HG03108 (cell line): ENCODE results near the gene RASGEF1B.

Source experiments
- ATAC-seq: cut with Tn5 transposase; IDR thresholded peaks from one replicate; pipeline ENCODE4 v1.9.1; 2021; ENCODE audit warnings: moderate library complexity; ENCODE audit not compliant: unreplicated experiment

Gene RASGEF1B

DNA sequence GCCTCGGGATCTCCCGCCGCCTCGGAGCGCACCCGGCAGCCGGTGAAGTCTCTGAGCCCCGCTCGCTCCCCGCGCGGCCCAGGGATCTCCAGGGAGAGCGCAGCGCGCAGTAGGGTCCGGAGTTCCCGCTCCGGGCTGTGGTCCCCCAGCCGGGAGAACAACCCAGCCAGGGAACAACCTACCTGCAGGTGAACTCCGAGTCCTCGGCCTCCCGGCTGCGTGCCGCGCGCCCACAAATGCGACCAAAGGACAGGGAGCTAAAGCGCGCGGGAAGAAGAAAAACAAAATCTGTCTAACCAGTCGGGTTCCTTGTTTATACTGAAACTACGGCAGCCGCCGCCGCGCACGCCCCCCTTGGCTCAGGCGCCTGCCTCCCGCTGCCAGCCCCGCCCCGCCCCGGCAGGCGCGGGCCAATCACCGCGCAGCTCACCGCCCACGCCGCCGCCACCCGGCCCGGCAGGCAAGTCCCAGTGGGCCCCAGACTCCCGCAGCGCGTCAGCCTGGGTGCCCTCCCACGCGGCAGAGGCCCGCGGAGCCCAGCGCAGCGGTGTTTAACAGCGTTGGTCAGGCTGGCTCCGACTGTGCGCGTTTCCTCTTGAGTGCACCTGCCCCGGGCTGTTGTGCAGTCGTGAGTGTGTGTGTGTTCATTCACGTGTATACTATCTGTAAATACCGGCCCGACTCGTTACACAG, at the start of gene RASGEF1B:
Gene RASGEF1B (minus strand): TSS at position 320 of the 693 bp plus-strand sequence. CDS start 12,399 bp downstream, outside the sequence.
- ATAC-seq: peak; percentile 94

DNA sequence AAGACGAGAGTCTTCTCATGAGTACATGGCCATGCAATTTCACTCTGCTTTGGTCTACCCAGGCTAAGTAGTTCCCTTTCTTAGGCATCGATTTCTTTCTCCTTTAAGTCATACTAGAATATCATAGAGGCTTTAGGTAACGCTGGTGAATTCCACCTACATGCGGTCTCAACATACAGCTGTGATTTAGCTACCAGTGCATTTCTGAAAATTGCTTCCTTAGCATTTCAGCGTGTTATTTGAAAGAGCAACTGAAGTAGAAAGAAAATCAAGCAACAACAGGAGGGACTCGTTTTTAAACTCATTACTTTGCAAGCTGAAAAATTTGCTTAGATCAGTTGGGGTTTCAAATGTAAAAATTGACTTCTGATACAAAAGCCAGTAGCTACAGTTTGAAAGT, 48.1 kb upstream of the RASGEF1B start:
- ATAC-seq: no peak

DNA sequence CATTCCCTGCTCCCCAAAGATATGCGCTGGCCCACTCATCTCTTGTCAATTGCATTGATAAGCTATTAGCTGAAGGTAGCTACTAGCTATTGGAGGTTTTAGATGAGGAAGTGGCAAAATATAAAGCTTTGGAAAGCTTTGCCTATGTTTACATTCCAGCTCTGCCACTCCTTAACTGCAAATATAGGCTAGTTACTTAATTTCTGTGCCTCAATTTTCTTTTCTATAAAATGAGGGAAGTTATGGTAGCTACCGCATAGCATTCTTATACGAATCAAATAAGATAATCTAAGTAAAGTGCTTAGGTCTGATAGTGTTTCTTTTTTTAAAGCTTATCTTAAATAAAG, 47.7 kb upstream of the RASGEF1B start:
- no peak for ATAC-seq

DNA sequence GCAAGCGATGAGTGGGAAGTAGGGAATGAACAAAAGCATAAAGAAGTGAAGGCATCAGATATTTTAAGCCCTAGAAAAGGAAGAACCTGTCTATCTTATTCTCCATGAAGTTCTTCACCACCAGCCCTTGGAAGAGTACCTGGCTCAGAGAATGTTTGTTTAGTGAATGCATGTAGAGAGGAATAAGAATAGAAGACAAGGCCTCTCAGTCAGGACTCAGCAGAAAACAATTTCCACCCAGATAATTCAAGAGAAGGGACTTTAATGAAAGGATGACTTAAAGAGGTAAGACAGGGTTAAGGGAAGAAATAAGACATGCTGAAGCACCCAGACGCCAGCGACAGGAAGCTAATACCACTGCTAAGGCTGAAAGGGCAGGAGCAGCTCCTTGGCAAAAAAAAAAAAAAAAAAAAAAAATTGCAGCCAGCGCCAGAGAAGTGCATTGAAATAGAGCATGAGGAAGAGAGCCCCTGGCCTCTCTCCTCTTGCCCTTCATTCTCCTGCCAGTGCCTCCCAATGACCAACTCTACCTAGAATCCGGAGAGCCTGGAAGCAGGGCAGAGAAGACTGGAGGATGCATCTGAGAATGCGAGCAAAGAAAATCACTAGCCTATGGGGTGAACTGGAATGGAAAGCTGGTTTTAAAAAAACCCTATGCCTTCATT, 47.2 kb upstream of the RASGEF1B start:
- ATAC-seq: no peak

DNA sequence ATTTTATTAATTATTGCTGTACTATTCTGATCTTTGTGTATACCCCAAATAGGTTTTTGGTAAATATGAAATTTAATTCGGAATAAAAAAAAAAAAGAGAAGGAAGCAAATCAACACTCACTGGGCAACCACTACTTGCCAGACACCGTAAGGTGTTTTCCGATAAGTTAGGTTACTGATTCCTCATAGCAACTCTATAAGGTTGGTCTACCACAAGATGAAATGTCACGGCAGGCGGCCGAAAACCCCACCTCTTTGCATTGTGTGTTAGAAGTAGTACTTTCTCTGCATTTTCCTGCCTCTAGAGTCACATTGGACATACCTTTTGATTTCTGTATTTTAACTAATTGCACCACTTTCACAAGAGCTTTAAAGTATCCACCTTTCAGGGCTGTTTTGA, 44.5 kb upstream of the RASGEF1B start:
- ATAC-seq: no peak

DNA sequence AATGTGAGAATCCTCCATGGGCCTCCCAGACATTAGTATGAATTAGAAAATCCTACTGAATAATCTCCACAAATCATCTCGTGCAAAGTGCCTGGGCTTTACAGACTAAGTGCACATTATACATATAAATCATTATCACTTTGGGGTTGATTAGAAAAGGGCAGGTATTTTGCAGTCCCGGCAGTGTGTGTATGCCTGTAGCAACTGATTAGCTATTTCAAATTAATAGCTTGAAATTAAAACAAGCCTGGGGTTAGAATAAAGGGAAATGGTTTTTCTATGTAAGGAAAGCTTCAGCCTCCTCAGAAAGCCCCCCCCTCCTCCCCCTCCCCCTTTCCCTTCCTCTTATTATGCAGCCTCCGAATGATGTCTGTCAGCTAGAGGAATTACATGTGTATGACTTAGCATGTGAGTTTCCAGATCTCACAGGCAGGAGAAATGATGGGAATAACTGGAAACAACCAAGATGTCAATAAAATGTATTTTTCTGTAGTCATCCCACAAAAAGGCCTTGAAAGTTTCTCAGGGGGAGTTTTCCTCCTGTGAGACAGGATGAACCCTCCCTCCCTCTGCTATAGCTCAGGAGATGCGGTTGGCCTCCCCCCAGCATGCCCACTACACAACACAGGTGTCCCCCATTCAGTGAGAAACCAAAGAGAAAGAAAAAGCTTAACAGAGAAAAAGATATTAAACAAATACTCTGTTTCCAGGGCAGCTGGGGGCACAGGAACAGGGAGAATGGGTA, 41.2 kb upstream of the RASGEF1B start:
- ATAC-seq: no peak

DNA sequence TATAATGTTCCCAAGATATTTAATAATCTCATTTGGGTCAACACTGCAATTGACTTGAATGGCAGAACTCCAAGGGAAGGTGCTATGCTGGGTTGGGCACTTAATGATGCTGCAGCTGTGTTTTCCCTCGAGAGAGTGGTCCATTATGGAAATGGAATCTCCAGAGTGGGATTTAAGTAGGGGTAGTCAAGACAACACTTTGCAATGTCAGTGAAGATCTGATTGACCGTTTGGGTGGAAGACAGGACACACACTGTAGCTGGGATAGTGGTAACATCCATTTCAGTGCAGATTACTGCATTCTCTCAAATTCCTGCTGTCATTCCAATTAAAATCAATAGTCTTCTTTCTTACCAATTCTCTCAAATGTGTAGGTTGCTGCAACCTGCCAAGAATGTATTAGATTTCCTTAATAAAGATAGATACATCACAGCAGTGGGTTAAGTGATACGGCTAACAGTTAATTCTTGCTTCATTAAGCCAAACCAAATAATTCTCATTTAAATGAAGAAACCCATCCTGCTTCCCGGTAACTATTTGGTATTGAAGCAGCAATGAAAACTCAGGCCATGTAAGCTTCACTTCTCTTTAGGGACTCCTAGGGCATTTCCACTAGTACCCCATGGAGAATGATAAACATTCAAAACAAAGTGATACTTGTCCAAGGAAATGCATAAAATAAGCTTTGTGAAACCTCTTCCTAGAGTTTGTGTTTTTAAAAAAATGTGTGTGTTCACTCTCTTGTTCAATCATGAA, 40.5 kb upstream of the RASGEF1B start:
- ATAC-seq: no peak

DNA sequence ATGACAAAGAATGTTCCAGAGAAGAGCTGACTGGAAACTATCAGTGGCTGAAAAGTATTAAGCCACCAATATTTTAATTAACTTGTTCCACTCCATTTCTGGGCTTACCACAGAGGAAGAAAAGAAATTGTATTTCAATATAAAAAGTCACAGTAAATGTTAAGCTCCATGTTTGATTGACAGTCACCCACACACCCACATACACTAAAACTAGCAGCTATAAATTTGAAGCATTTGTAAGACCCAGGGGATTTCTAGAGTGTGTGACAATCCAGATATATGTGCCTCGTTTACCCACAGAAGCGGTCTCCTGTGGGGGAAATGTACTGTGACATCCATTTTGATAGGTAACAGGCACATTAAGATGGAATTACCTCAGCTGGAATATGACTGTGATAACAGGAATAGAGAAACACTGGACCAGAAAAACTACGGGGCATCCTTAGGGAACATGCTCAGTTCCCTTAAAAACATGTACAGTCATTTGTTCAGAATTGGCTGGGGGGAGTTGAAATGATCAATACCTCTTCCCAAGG, 39.0 kb upstream of the RASGEF1B start:
- no peak for ATAC-seq

DNA sequence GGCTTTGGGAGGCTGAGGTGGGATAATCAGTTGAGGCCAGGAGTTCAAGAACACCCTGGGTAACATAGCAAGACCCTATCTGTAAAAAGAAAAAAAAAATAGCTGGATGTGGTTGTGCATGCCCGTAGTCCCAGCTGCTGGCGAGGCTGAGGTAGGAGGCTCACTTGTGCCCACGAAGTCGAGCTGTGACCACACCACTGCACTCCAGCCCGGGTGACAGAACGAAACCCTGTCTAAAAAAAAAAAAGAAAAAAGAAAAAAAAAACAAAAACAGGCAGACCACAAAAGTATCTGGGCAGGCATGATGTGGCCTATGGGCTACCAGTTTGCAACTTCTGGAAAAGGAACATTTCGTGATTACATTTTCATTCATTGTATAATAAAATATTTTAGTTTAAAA, 38.1 kb upstream of the RASGEF1B start:
- no peak for ATAC-seq

DNA sequence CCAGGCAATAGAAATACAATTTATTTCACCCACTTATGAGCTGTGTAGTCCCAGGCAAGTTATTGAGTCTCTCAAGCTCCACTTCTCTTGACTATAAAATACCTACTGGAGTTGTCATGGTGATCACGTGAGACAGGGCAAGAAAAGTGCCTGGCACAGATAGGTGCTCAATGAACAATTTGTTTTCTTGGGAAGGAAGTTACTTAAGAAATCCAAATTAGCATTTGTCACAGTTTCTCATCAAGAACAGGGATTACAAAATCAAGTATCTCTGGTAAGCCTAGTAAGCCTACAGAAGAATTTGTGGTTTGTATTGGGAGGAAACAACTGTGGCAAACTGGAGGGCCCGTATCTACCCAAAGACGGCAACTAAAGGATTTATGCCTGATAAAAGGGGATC, 37.5 kb upstream of the RASGEF1B start:
- ATAC-seq: no peak

DNA sequence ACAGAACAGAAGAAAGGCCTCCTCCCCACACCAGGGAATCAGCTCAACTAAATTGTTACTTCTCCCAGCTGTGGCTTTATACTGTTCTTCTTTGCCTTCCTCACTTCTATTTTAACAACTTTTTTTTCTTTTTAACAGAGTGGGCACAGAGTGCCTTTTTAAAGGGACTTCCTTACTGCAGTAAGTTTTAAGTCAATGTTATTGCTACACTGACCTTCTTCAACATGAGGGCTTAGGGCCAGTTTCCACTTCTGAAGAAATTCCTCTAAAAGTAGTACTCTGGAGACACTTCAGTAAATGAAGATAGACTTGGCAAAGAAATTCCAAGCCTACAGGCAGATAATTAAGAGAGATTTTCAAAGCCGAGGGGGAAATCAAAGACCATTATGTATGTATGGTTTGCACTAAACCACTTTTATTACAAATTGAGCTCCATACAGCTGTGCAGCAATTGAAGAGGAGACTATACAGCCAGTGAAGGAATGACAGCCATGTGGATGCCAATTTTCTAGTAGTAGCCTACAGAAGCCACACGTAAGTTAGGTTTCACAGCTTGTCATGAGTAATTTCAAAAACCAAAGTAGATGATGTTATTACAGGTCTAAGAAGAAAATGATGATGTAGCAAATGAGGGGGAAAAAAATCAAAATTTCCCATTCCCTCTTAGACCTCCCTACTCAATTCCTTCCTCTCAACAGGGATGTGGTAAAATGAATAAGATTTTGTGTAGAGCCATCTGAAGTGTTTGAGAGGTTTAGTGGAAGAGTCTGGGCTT, 36.9 kb upstream of the RASGEF1B start:
- no peak for ATAC-seq

DNA sequence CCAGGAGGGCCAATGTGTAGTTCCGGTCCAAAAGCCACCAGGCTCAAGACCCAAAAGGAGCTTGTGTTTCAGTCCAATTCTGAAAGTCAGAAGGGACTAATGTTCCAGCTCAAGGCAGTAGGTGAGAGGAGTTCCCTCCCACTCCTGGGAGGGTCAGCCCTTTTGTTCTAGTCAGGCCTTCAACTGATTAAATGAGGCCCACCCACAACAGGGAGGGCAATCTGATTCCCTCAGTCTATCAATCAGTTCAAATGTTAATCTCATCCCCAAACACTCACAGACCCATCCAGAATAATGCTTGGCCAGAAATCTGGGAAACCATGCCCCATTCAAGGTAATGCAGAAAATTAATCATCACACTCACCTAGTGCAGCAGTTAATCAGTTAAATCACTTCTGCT, 35.8 kb upstream of the RASGEF1B start:
- no peak for ATAC-seq

DNA sequence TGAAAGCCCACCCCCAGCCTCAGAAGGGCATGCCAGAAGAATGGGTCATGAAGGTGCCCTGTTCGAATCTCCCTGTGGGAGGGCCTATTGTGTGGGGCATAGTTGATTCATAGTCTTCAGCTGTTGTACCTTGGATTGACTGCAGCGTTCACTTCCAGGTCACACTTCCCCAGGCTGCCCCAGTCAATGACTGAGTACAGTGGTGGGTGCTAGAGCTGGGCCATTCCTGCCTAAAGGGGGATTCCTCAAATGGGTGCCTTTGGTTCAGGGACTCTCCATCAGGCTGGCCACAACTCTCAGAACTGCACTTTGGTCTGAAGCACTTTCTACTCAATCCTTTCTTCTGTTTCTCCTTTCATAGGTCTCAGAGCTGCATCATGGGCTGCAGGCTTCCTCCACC, 35.0 kb upstream of the RASGEF1B start:
- ATAC-seq: peak; percentile 63

DNA sequence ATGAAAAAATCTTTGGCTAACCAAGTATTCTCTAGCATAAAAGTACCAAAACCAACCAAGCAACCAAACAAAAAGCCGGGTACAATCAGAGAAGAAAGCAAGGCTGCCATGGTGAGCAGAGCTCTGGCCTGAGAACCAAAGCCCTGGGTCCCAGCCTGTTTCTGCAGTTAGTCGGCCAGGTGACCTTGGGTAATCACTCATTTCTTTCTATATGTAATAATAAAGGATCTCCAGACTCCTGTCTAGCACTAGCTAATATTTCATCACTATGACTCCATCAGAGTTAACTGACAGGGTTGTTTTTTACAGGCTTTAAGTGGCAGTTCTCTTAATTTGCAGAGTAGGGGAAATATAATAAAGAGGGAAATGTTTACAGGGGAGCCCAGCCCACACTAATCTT, 34.0 kb upstream of the RASGEF1B start:
- no peak for ATAC-seq

DNA sequence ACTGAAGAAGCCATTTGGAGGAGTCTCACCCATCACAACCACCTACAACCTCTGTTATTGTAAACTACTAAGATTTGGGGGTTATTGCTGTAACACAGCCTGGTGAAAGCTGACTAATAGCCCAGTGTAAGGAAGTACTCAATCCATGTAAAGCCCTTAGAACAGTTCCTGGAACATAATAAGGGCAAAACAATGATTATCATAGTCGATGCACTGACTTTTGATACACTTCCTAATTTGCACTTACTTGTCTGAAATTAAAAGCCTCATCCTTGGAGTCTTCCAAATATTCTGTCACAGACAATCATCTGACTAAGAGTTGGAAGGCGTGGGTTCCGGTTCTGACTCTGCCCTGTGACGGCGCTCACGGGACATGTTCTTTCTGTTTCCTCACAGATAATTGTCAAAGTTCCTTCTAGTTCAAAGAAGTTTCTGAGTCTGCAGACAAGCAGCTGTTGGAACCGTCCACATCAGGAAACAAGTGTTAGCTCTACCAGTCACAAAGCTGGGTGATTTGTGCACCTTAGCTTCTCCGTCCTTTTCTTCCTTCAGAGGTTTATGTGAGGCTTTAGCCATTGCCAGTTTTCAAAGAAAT, 33.4 kb upstream of the RASGEF1B start:
- no peak for ATAC-seq

DNA sequence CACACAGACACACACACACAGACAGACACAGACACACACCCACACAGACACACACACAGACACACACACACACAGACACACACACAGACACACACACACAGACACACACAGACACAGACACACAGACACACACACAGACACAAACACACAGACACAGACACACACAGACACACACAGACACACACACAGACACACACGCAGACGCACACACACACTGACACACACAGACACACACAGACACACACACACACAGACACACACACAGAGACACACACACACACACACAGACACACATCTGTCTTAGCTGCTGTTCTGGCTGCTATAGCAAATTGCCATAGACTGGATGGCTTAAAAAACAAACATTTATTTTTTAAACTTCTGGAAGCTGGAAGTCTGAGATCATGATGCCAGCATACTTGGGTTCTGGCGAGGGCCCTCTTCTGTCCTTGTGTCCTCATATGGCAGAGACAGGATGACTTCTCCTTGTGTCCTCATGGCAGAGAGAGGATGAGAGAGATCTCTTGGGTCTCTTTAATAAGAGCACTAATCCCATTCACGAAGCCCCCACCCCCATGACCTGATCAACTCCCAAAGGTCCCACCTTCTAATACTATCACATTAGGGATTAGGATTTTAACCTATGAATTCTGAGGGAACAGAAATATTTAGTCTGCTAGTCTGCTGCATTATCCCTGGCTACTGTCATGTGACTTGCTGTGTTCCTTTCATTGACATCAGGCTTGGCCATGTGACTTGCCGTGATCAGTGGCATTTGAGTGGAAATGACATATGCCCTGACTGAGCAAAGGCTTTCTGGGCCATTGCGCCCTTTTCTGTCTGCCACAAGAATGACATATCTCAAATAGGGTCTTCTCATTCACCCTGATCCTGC, 32.7 kb upstream of the RASGEF1B start:
- ATAC-seq: no peak

DNA sequence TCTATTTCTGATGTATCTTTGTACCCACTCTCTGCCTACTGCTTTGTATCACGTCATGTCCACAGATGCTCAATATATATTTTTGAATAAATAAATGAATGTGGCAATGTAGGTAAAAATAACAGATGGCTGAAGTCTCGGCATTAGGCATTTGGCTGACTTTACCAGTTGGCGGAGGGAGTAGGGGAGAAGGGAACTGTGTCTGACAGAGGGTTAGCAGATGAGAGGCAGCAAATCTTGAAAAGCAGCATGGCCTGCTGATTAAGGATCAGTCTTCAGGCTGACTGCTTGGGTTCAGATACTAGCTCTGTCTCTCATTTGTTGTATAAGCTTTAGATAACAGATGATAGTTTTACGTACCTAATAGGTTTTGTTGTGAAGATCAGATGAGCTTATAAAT, 31.9 kb upstream of the RASGEF1B start:
- ATAC-seq: no peak

DNA sequence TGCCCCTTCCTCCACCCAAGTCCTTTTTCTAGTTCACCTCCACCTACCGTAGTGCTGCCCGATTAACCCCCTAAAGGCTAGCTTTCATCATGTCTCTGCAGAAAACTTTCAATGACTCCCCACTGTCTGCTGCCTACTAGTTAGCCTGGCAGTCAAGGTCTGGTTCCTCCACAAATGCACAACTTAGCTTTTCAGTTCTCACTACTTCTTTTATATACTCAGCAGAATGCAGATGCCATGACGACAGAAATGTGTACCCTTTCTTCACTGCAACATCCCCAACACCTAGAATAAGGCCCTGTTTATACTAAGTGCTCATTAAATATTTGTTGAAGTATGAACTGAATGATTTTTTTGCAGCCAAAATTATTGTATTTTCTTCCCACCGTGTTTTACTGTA, 30.9 kb upstream of the RASGEF1B start:
- ATAC-seq: no peak

DNA sequence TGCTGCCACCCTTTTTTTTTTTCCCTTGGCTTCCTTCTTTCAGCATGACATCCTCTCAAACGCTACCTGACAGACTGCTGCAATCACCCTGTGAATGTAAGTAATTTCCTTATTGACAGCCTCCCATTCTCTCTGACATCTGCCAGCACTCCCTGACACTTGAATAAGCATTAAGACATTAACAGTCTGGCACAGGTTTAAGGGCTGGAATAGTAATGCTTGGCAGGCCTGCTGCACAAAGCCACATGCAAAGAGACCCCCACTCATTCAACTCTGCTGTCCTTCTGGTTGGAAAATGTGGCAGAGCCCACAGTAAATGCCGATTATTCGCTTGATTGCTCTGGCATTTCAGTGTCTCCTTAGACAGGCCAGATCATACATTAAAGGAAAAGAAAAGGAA, 28.1 kb upstream of the RASGEF1B start:
- ATAC-seq: no peak
